ENCODE results near the gene PODNL1.

PODNL1 gene

GRCh38 chr19:13890136-13890535 lies 48.1 kb downstream of the PODNL1 start:
- DNase-seq (ENCODE audit: low spot score): no peak

- no peak for DNase-seq (ENCODE audit: low spot score)
These were observed 49.9 kb downstream of the PODNL1 start for GRCh38 chr19:13888281-13888680.

GRCh38 chr19:13887517-13887916 lies 50.7 kb downstream of the PODNL1 start:
- peak; percentile 61 for DNase-seq (ENCODE audit: low spot score)

- no peak for DNase-seq (ENCODE audit: low spot score)
These were observed 51.2 kb downstream of the PODNL1 start for GRCh38 chr19:13887018-13887436.

GRCh38 chr19:13885826-13886365 lies 52.3 kb downstream of the PODNL1 start:
- DNase-seq (ENCODE audit: low spot score): no peak

GRCh38 chr19:13884726-13885591 lies 53.3 kb downstream of the PODNL1 start:
- no peak for DNase-seq (ENCODE audit: low spot score)

GRCh38 chr19:13883516-13884064 lies 54.6 kb downstream of the PODNL1 start:
- no peak for DNase-seq (ENCODE audit: low spot score)

- no peak for DNase-seq (ENCODE audit: low spot score)
These were observed 55.4 kb downstream of the PODNL1 start for GRCh38 chr19:13882836-13883235.

- no peak for DNase-seq (ENCODE audit: low spot score)
These were observed 55.8 kb downstream of the PODNL1 start for GRCh38 chr19:13882419-13882795.

GRCh38 chr19:13881692-13882418 lies 56.4 kb downstream of the PODNL1 start:
- DNase-seq (ENCODE audit: low spot score): peak; percentile 45

GRCh38 chr19:13881251-13881691 lies 56.9 kb downstream of the PODNL1 start:
- DNase-seq (ENCODE audit: low spot score): no peak

All from AG08395 (cell line).